ENCODE measurements around the gene PTPN3. TPM values are rescaled to one million over a fixed set of nuclear protein-coding genes. Genes with fewer than 3 reads are reported as not detected.

PTPN3 gene
- total RNA-seq, 1 donor from 2014 or later = 4.9 TPM

- no peaks in the 10 kb centered on the region for H3K27me3 Mint-ChIP-seq
- no peak for DNase-seq (ENCODE audit: extremely low spot score, unreplicated experiment)
- no peaks in the 10 kb centered on the region for H3K36me3 Mint-ChIP-seq
- no peaks in the 10 kb centered on the region for H3K9me3 Mint-ChIP-seq
- no peak overlapping the region for H3K4me3 Mint-ChIP-seq
- H3K27ac Mint-ChIP-seq = no peak overlapping the region
- no peaks in the 10 kb centered on the region for H3K4me1 Mint-ChIP-seq (ENCODE audit: unreplicated experiment)
- TF ChIP-seq CTCF (conservative IDR thresholded peaks at IDR 0.05) = no peak
These were observed 161.7 kb downstream of the PTPN3 start for GRCh38 chr9:109336409-109336808.

- no peak overlapping the region for H3K4me3 Mint-ChIP-seq
- H3K36me3 Mint-ChIP-seq = no peaks in the 10 kb centered on the region
- H3K27ac Mint-ChIP-seq = no peak overlapping the region
- no peaks in the 10 kb centered on the region for H3K27me3 Mint-ChIP-seq
- peaks cover 3% of the 10 kb centered on the region for H3K4me1 Mint-ChIP-seq (ENCODE audit: unreplicated experiment)
- no peak for DNase-seq (ENCODE audit: extremely low spot score, unreplicated experiment)
- no peaks in the 10 kb centered on the region for H3K9me3 Mint-ChIP-seq
- no peak for TF ChIP-seq CTCF (conservative IDR thresholded peaks at IDR 0.05)
These were observed 162.2 kb downstream of the PTPN3 start for GRCh38 chr9:109335929-109336328.

DNA sequence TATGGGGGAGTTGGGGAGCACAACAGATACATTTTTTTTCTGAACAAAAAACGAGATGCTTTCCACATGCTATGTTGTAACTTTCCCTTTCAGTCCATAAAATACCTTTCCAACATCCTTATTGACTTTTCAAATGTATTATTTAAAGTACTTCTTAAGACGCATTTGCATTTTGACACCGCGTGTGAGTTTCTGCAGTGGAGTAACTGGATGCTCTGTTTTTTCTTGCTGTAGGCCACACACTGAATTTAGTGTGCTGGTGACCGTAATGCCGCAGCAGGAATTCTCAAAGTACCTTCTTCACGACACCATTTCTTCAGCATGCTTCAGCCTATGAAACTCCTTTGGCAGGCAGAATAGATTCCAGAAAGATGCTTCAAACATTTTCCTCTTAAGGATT is 163.0 kb downstream of the PTPN3 start:
- H3K27ac Mint-ChIP-seq = no peak overlapping the region
- H3K4me1 Mint-ChIP-seq (ENCODE audit: unreplicated experiment) = peaks cover 4% of the 10 kb centered on the region
- TF ChIP-seq CTCF (conservative IDR thresholded peaks at IDR 0.05) = no peak
- H3K27me3 Mint-ChIP-seq = no peaks in the 10 kb centered on the region
- no peak for DNase-seq (ENCODE audit: extremely low spot score, unreplicated experiment)
- no peak overlapping the region for H3K4me3 Mint-ChIP-seq
- no peaks in the 10 kb centered on the region for H3K9me3 Mint-ChIP-seq
- no peaks in the 10 kb centered on the region for H3K36me3 Mint-ChIP-seq

DNA sequence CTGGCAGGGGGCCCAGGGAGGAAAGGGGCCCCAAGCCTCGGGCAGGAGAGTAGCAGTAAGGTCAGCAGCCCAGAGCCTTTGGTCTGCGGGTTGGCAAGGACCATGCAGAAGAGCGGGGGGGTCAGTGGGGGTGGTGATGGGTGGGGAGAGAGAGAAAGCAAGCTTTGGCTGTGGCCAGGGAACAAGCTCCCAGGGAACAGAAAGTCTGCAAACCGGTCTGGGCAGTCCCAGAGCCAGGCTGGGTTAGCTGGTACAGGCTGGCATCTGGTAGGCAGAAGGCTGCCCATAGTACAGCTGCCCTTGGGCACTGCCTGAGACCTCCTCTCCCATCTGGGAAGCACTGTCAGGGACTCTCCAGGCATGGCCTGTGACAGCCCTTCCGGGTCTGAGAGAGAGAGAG is 166.8 kb downstream of the PTPN3 start:
- Mint-ChIP-seq H3K27me3 (no peaks in the 10 kb centered on the region), H3K27ac (peak overlapping the region; percentile 36), H3K36me3 (no peaks in the 10 kb centered on the region), H3K9me3 (no peaks in the 10 kb centered on the region), H3K4me1 (ENCODE audit: unreplicated experiment) (peaks cover 18% of the 10 kb centered on the region), H3K4me3 (no peak overlapping the region)
- no peak for DNase-seq (ENCODE audit: extremely low spot score, unreplicated experiment)
- no peak for TF ChIP-seq CTCF (conservative IDR thresholded peaks at IDR 0.05)

DNA sequence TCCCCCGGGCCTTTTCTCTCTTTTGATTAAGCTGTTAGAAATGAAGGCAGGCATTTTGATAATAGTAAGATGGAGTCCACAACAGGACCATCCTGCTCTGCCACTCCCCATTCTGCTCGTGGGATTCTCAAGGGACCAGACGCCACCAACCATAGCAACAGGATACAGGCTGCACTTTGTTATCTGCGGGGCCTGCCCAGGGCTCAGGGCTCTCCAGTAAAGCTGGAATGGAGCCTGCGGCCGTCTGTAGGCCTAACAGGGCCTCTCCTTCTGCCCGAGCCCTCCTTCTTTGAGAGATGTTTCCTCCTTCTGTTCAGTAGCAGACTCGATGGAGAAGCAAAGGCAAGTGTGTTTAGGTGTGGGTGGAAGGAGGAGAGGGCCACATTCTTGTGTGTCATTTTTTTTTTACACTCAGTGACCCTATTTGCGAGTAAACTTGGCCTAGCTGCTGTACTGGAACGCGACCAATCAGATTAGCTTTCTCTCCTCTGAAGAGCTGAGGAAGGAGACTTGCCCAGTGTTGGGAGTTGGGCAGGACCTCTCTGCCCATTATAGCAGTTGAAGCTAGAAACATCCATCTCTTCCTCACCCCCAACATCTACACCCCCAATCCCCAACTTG is 168.4 kb downstream of the PTPN3 start:
- Mint-ChIP-seq H3K36me3 (no peaks in the 10 kb centered on the region), H3K27ac (peak overlapping the region; percentile 95), H3K9me3 (no peaks in the 10 kb centered on the region), H3K4me1 (ENCODE audit: unreplicated experiment) (peaks cover 18% of the 10 kb centered on the region), H3K4me3 (peak overlapping the region; percentile 34), H3K27me3 (no peaks in the 10 kb centered on the region)
- DNase-seq (ENCODE audit: extremely low spot score, unreplicated experiment) = no peak
- no peak for TF ChIP-seq CTCF (conservative IDR thresholded peaks at IDR 0.05)
